Stimulated activated CD4-positive, alpha-beta T cell treated with anti-CD3 and anti-CD28 coated beads, Interleukin-2, amount 100 ng/mL, for 4 hours (primary cell): ENCODE results near the gene TIMM10.

Experiments used
- DNase-seq: peaks from one replicate; pipeline ENCODE4 v3.0.0-alpha.2; 2020; ENCODE audit warnings: low read depth

The TIMM10 gene, protein sequence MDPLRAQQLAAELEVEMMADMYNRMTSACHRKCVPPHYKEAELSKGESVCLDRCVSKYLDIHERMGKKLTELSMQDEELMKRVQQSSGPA

GRCh38 chr11:57530596-57531507, at the start of gene TIMM10:
TSS of gene TIMM10 (minus strand) at chr11:57530754. CDS start at chr11:57530189, 565 bp downstream.
- peak; percentile 93 for DNase-seq

DNA sequence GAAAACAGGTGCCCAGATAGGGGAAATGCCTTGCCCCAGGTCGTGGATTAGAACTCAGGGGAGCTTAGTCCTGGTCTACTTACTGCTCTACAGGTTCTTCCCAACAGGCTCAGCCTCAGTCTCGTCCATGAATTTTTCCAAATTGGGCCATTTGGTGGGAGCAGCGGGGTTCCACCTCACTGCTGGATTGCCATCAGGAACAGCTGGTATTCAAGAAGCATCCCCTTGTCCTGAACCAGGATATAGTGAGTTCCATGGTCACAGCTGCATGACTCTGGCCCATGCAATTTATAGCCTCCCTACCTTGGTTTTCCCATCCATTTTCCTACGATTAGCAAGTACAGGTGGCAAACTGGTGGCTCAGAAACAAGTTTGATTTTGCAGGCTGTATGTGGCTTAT, 43.5 kb upstream of the TIMM10 start:
- DNase-seq = no peak

DNA sequence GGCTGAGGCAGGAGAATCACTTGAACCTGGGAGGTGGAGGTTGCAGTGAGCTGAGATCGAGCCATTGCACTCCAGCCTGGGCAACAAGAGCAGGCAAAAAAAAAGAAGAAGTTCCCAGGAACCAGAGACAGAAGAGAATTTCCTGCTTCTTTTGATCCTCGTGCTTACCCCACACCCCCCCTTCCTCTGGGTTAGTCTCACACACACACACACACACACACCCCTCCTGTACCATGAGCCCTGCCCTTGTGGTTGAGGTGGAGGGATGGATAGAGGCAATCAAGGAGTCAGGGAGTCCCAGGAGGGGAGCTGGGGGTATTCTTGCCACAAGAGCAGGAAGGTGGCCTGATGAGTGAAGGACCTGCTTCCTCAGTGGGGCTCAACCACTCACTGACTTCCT, 41.1 kb upstream of the TIMM10 start:
- DNase-seq = no peak

DNA sequence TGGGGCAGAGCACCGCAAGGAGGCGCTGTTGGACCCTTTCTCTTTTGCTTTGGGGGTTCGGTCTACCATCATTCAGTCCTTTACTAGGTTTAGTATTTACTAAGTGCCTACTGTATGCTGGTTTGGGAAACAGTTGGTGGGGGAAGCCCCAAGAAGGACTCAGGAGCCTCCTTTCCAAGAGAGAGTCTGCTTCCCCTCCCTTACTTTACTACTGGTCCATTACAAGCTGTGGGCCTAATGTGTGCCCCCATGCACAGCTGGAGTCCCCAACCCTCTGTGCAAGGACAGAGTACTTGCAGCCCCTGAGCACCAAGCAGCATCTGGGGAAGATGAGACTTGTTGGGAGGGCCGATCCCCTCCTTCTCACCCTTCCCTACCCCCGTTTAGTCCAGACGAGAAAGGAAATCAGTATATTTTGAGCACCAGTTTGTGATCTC, 37.8 kb upstream of the TIMM10 start:
- peak; percentile 83 for DNase-seq

DNA sequence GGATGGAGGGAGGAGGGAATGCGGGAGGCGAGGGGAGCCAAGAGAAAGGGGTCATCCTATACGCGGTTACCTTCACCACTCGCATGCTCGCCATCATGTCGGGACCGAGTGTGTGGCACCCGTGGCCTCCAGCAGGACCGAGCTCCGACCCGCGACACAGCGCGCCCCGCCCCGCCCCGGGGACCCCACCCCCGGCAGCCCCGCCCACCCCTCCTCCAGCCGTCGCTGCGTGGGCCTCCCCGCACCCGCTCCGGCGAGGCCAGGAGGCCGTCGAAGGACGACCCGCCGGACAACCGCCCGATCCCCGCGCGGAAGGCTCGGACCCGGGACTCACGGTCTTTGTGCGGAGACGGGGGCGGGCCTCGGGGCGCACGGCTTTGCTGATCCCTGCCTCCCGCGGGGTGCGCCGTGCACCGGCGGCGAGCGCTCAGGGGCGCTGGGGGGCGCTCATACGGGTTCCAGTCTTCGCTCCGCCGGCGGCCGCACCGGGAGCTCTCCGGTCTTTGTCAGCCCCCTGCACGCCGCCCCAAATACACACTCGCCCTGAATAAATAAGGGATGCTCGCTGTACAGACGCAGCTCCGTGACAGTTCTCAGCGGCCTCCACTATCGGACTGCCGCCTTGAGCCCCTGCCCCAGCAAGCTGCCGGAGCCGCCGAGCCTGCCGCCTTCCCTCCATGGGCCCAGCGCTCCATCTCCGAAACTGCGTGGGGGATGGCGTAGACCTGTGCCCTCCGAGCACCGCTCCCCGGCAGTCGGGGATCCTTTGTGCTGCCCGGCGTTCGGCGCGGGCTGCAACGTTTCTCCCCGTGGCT, 37.2 kb upstream of the TIMM10 start, which contains the start of gene UBE2L6:
Gene UBE2L6, minus strand, starts transcription at position 158 of the 815 bp plus-strand sequence. Its CDS starts 61 bp downstream, at position 97.
- DNase-seq = peak; percentile 61

DNA sequence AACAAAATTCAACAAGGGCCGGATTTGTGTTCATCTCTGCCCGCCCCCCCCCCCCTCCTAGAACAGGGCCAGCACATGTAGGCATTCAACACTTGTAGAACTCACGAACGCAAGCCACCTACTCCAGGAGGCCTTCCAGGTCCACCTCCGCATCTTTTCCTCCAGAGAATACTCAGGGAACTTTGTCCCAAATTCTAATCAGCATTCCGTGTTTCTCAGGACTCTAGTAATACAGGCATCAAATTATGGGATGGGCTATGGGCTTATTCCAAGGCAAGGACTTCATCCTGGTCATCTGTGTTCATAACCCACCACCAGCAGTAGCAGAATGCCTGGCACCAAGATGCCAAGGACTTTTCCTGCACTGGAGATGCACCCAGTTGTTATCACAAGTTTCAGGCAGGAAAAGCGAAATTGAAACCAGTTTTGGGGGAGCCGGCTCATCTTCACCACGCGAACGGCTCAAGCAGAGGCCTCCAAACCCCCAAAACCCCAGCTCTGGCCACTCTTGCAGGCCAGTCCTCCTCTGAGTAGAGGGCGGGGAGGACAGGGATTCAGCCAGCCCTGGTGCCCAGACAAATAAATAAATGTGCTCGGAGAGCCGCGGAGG, 36.5 kb upstream of the TIMM10 start:
- peak; percentile 30 for DNase-seq

DNA sequence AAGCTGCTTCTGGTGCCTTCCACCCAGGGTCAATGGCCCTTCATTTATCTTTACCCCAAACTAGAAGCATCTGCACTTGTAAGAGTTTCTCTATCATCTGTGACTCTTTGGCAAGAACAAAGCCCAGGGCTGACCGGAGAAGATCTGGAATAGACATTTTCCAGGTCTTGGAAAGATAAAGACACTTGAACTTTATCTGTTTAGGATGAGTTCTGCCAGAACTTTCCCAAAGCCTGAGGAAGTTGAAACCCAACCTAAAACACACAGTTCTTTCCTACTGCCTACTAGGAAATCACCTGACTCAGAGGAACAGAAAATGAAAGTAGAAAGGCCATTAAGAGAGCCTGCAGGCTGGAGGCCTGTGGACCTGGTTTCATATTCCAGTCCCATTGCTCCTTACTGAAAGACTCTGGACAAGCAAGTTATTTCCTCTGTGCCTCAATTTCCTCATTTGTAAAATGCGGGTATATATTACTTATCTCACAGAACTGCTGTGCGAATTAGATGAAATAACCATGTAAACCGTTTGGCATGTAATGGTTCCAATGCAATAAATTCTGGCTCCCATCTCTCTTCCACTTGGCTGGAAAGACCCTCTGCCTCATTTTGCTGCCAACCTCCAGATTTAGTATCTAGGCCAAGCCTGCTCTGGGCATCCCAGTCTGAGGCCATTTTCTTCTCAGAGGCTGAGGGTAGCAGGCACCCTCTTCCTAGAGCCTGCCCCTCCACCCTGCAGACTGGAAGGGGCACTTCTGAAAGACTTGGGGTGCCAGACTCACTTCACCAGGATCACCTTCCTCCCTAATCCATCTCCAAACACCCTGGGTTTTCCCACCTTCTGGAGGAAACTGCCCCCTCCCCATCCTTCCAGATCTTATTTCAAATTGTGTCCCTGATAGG, 35.7 kb upstream of the TIMM10 start:
- DNase-seq = peak; percentile 35

- no peak for DNase-seq
Measured at GRCh38 chr11:57562596-57562995, 32.0 kb upstream of the TIMM10 start.

DNA sequence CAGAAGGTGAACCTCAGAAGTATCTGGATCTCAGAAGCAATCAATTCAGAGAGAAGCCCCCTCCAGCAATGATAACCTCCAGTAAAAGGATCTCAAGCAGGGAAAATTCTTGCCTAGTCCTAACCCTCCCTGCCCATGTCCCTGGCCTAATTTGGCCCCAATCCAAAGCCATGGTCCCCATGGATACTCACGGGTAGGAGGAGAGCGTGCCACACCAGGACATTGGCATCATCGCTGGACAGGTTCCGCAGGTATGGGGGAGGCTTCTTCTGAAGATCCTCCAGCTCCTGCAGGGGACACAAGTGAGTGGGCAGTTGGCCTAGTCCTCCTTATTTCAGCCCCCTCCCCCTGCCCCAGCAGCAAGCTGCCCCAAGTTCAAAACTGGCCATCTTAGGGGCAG, 29.6 kb upstream of the TIMM10 start:
- no peak for DNase-seq

DNA sequence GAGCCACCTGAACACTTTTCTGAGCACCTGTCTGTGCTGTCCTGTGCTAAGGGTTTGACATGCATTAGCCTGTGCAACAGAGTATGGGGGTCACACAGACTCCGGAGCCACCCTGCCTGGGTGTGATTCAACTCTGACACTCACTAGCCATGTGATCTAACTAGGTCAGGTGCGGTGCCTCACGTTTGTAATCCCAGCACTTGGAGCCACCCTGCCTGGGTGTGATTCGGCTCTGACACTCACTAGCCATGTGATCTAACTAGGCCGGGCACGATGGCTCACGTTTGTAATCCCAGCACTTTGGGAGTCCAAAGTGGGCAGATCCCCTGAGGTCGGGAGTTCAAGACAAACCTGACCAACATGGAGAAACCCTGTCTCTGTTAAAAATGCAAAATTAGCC, 25.5 kb upstream of the TIMM10 start:
- no peak for DNase-seq

GRCh38 chr11:57555393-57555792, 24.8 kb upstream of the TIMM10 start:
- DNase-seq = no peak

DNA sequence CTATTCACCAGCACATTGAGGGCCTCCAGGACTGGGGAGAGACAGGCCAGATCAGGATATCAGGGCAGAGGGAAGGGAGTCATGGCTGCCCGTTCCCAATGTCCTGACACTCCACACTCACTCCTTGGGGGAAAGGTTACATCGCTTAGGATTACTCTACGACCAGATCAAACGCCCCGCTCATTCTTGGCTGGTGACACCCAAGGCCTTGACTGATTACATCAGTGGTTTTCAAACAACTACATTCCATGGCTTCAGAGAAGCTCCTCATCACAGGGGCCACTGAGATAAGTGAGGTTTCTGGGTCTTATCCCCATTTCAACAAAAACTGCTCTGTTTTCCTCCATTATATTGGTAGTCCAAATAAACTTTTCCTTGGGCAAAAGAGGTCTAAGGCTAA, 21.9 kb upstream of the TIMM10 start:
- DNase-seq = no peak

- DNase-seq = no peak
Measured at GRCh38 chr11:57551941-57552340, 21.4 kb upstream of the TIMM10 start.

DNA sequence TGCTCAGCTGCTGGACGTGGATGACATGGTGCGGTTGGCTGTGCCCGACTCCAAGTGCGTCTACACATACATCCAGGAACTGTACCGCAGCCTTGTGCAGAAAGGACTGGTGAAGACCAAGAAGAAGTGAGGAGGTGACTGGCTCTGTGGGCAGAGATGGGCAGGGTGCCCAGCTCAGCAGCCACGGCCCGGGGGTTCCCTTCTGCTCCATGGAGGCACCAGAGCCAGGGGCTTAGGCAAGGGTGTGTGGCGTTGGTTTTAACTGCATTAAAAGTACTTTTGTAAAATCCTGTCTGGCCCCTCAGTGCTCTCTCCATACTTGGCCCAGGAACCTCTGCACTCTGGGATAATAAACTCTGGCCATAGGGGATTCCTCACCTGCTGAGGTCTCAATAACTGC, 19.4 kb upstream of the TIMM10 start:
- no peak for DNase-seq

- DNase-seq = no peak
Measured at GRCh38 chr11:57547854-57548377, 17.4 kb upstream of the TIMM10 start.

- DNase-seq = no peak
Measured at GRCh38 chr11:57546869-57547475, 16.4 kb upstream of the TIMM10 start.

GRCh38 chr11:57546451-57546850, 15.9 kb upstream of the TIMM10 start:
- no peak for DNase-seq

GRCh38 chr11:57545883-57546282, 15.3 kb upstream of the TIMM10 start:
- no peak for DNase-seq

GRCh38 chr11:57544566-57544965, 14.0 kb upstream of the TIMM10 start:
- DNase-seq = no peak

DNA sequence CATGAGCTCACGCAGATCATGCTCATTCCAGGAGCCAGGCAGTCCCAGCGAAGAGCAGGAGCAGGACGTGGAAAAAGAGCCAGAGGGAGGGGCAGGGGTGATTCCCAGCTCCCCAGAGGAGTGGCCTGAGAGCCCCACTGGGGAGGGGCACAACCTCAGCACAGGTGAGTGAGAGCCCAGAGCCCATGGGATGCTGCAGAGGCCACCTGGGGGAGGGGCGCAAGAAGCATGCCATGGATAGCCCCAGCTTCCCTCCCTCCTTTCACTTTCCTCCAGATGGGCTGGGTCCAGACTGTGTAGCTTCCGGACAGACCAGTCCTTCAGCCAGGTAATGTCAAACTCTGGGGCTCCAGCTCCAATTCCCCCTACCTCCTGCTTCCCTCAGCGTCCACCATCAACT, 13.0 kb upstream of the TIMM10 start:
- no peak for DNase-seq
